HCT116 (cell line): ENCODE data around the gene P3H3. TPM values are rescaled to one million over a fixed set of nuclear protein-coding genes. Genes with fewer than 3 reads are reported as not detected.

Experiments used
- ATAC-seq: fragments of 200-7000 bp; cut with Tn5 transposase; 2 replicates; pipeline ENCODE4 v1.9.1; 2020; ENCODE audit warnings: mild to moderate bottlenecking, moderate library complexity
- BruUV-seq: library from RNA; stranded (reverse); fragments of 400-500 nt; replicated peaks from 2 replicates; lab custom pipeline; 2021; lab: Mats Ljungman, UMichigan
- CTCF ChIA-PET: fragments of 300-600 bp; sonication (Branson Sonifier 250); formaldehyde crosslinking; loops from one replicate; lab custom pipeline; 2021; ENCODE audit warnings: antibody characterized with exemption; lab: Charles Lee
- POLR2A ChIA-PET: fragments of 300-600, 350-600 bp; sonication (Branson Sonifier 250); formaldehyde crosslinking; loops from one replicate; lab custom pipeline; 2021; ENCODE audit warnings: antibody characterized with exemption; lab: Charles Lee
- RAD21 ChIA-PET, 2 experiments: fragments of 300-600 bp; sonication (Branson Sonifier 250); formaldehyde crosslinking; loops; one replicate each; lab custom pipeline; 2023; ENCODE audit warnings: low total read pairs in 2 of 2; ENCODE audit not compliant: uncharacterized antibody in 2 of 2, unreplicated experiment in 2 of 2, low non-redundant PET in 1 of 2; lab: Charles Lee
- DNase-seq: peaks from one replicate; pipeline ENCODE4 v3.0.0-alpha.2; 2010; ENCODE audit warnings: low read depth, low spot score
- H2AFZ ChIP-seq: fragments of 200-600 bp; shearing (Covaris generic), sonication (generic); 2 replicates; pipeline ENCODE4 v1.6.1; 2017; ENCODE audit warnings: low read depth, mixed run types, mixed read lengths, antibody characterized with exemption, low read length; ENCODE audit not compliant: poor library complexity, severe bottlenecking
- H3K27ac ChIP-seq: 2 replicates; pipeline ENCODE4 v1.5.1; 2012; ENCODE audit warnings: low read depth, low read length
- H3K27me3 ChIP-seq: fragments of 200-600 bp; sonication (generic); 2 replicates; pipeline ENCODE4 v1.6.1; 2016; ENCODE audit warnings: mixed run types, low read length, mixed read lengths; ENCODE audit not compliant: insufficient read depth
- H3K36me3 ChIP-seq, 2 experiments: fragments of 200-500 bp in 1 of 2; fragments of 200-600 bp in 1 of 2; sonication (Bioruptor generic) in 1 of 2; sonication (generic) in 1 of 2; 2 replicates each; pipeline versions ENCODE4 v1.5.1 to v1.6.1; 2014 to 2016; ENCODE audit warnings: low read length in 2 of 2, inconsistent platforms in 1 of 2, mixed read lengths in 1 of 2, mixed run types in 1 of 2; ENCODE audit not compliant: insufficient read depth in 2 of 2, control insufficient read depth in 1 of 2
- H3K4me1 ChIP-seq, 2 experiments: fragments of 200-600 bp in 1 of 2; sonication (generic) in 1 of 2; 2 replicates each; pipeline versions ENCODE4 v1.5.1 to v1.6.1; 2012 to 2017; ENCODE audit warnings: low read length in 2 of 2, inconsistent platforms in 1 of 2, mild to moderate bottlenecking in 1 of 2, mixed read lengths in 1 of 2, mixed run types in 1 of 2, moderate library complexity in 1 of 2; ENCODE audit not compliant: insufficient read depth in 2 of 2, control insufficient read depth in 1 of 2
- H3K4me2 ChIP-seq: fragments of 200-600 bp; sonication (generic); 2 replicates; pipeline ENCODE4 v1.6.1; 2017; ENCODE audit warnings: mixed run types, low read length, mixed read lengths
- H3K4me3 ChIP-seq, 2 experiments: fragments of 200-600 bp in 1 of 2; sonication (generic) in 1 of 2; replicated peaks in 1 of 2; 2 replicates each; pipeline ENCODE4 v1.5.1; 2011 to 2016; ENCODE audit warnings: low read length in 2 of 2, control low read depth in 1 of 2, low read depth in 1 of 2, mild to moderate bottlenecking in 1 of 2, mixed read lengths in 1 of 2, mixed run types in 1 of 2
- H3K79me2 ChIP-seq: fragments of 200-600 bp; sonication (generic); 2 replicates; pipeline ENCODE4 v1.6.1; 2017; ENCODE audit warnings: mild to moderate bottlenecking, mixed run types, low read length, moderate library complexity, mixed read lengths; ENCODE audit not compliant: insufficient read depth
- H3K9ac ChIP-seq: fragments of 200-600 bp; sonication (generic); 2 replicates; pipeline ENCODE4 v1.6.1; 2016; ENCODE audit warnings: low read length, mixed read lengths
- H3K9me2 ChIP-seq: fragments of 200-600 bp; sonication (generic), shearing (Covaris generic); 2 replicates; pipeline ENCODE4 v1.6.1; 2017; ENCODE audit warnings: mixed run types, mild to moderate bottlenecking, moderate library complexity; ENCODE audit not compliant: insufficient read depth
- H3K9me3 ChIP-seq, 2 experiments: fragments of 200-500 bp in 1 of 2; fragments of 200-600 bp in 1 of 2; sonication (Bioruptor generic) in 1 of 2; sonication (generic) in 1 of 2; 2 replicates each; pipeline ENCODE4 v1.6.1; 2014 to 2017; ENCODE audit warnings: low read length in 2 of 2, mixed read lengths in 2 of 2, inconsistent platforms in 1 of 2, low read depth in 1 of 2, mild to moderate bottlenecking in 1 of 2, mixed run types in 1 of 2, moderate library complexity in 1 of 2; ENCODE audit not compliant: control insufficient read depth in 1 of 2, insufficient read depth in 1 of 2
- H4K20me1 ChIP-seq: fragments of 200-600 bp; sonication (generic), shearing (Covaris generic); 2 replicates; pipeline ENCODE4 v1.6.1; 2017; ENCODE audit warnings: mixed run types, mild to moderate bottlenecking, moderate library complexity; ENCODE audit not compliant: insufficient read depth
- ATF3 ChIP-seq: IDR thresholded peaks from 2 replicates; pipeline ENCODE4 v1.6.1; 2012
- CBX3 ChIP-seq: IDR thresholded peaks from 2 replicates; pipeline ENCODE4 v1.6.1; 2012; ENCODE audit warnings: low read depth
- CEBPB ChIP-seq: IDR thresholded peaks from 2 replicates; pipeline ENCODE4 v1.6.1; 2012; ENCODE audit warnings: low read depth
- CTCF ChIP-seq, 3 experiments: fragments of 200-600 bp in 1 of 3; sonication (generic) in 1 of 3; IDR thresholded peaks in 2 of 3; conservative IDR thresholded peaks in 1 of 3; 2 replicates each; pipeline ENCODE4 v1.5.1; 2012 to 2017; ENCODE audit warnings: low read depth in 2 of 3, low read length in 2 of 3, antibody characterized with exemption in 1 of 3, borderline replicate concordance in 1 of 3, control low read depth in 1 of 3, mild to moderate bottlenecking in 1 of 3, mixed read lengths in 1 of 3, mixed run types in 1 of 3, moderate library complexity in 1 of 3; ENCODE audit not compliant: insufficient read depth in 1 of 3
- EGR1 ChIP-seq: IDR thresholded peaks from 2 replicates; pipeline ENCODE4 v1.6.1; 2012; ENCODE audit warnings: low read depth
- ELF1 ChIP-seq: IDR thresholded peaks from 2 replicates; pipeline ENCODE4 v1.6.1; 2012; ENCODE audit warnings: low read depth, borderline replicate concordance
- EZH2phosphoT487 ChIP-seq: fragments of 200-600 bp; IDR thresholded peaks from 2 replicates; pipeline ENCODE4 v1.6.1; 2018; ENCODE audit warnings: antibody characterized with exemption, borderline replicate concordance
- JUND ChIP-seq: IDR thresholded peaks from 2 replicates; pipeline ENCODE4 v1.6.1; 2012
- POLR2A ChIP-seq: IDR thresholded peaks from 2 replicates; pipeline ENCODE4 v1.7.0; 2011; ENCODE audit warnings: borderline replicate concordance; ENCODE audit not compliant: insufficient read depth, insufficient read length; ENCODE audit errors: extremely low read depth
- REST ChIP-seq: IDR thresholded peaks from 2 replicates; pipeline ENCODE4 v1.6.1; 2012; ENCODE audit warnings: low read depth
- SP1 ChIP-seq: IDR thresholded peaks from 2 replicates; pipeline ENCODE4 v1.6.1; 2012; ENCODE audit warnings: low read depth
- TCF7L2 ChIP-seq: IDR thresholded peaks from 2 replicates; pipeline ENCODE4 v1.7.0; 2011; ENCODE audit warnings: borderline replicate concordance, inconsistent platforms; ENCODE audit not compliant: insufficient read depth, insufficient read length; ENCODE audit errors: extremely low read depth
- YY1 ChIP-seq: IDR thresholded peaks from 2 replicates; pipeline ENCODE4 v1.6.1; 2011; ENCODE audit warnings: low read length, low read depth, moderate library complexity, mild to moderate bottlenecking; ENCODE audit not compliant: insufficient replicate concordance; ENCODE audit errors: extremely low read depth
- ZNF274 ChIP-seq: fragments of 200-500 bp; sonication (Bioruptor generic); IDR thresholded peaks from 2 replicates; pipeline ENCODE4 v1.6.1; 2014; ENCODE audit warnings: mild to moderate bottlenecking, low read depth, low read length, inconsistent platforms
- intact Hi-C: fragments of 100-400 bp; cut with micrococcal nuclease; formaldehyde crosslinking; loops from 2 replicates; pipeline ENCODE4 v1.10.0; 2022
- total RNA-seq: library from RNA; stranded (reverse); gene quantifications from one replicate; pipeline ENCODE4 v1.2.1, GENCODE V29; 2021; ENCODE audit not compliant: unreplicated experiment

P3H3 gene
- total RNA-seq, 1 experiment from 2014 or later = 32.2 TPM

GRCh38 chr12:6842075-6842474 is 13.9 kb downstream of the P3H3 start:
- intact Hi-C loops = no loop called here
- Histone ChIP-seq H3K27ac (no peak overlapping the region), H3K36me3 (peaks cover 14 to 26% of the 10 kb centered on the region in 2 experiments; a peak in 3 of 4 replicates), H3K9me2 (no peaks in the 10 kb centered on the region), H2AFZ (no peak overlapping the region), H3K9me3 (no peaks in the 10 kb centered on the region), H3K4me1 (no peaks in the 10 kb centered on the region), H4K20me1 (no peaks in the 10 kb centered on the region), H3K79me2 (no peaks in the 10 kb centered on the region), H3K4me2 (no peak overlapping the region), H3K4me3 (no peak overlapping the region), H3K9ac (no peak overlapping the region), H3K27me3 (no peaks in the 10 kb centered on the region)
- ChIA-PET CTCF (no interaction called here), RAD21 (no interaction called here), POLR2A (interaction anchor here (0.6 to 4.4 kb wide), 2 partner anchors 10 to 153 kb away, joined by 6 to 19 read pairs; partner anchors contain the start of genes CDCA3, USP5 and ZNF384)
- DNase-seq = no peak
- no peak for ATAC-seq
- no TSS peak for BruUV-seq
- TF ChIP-seq CBX3 (no peak), JUND (no peak), YY1 (no peak), SP1 (no peak), REST (no peak), TCF7L2 (no peak), EZH2phosphoT487 (no peak), ELF1 (no peak), CTCF (IDR thresholded peaks at IDR 0.05 in 2 of 3, conservative IDR thresholded peaks at IDR 0.05 in 1 of 3; ENCODE audit: borderline replicate concordance in 1 of 3, insufficient read depth in 1 of 3, low read depth in 2 of 3, low read length in 2 of 3) (no peak), POLR2A (no peak), EGR1 (no peak), ATF3 (no peak), CEBPB (no peak), ZNF274 (no peak)
